Subcutaneous abdominal adipose tissue (tissue), 5 donors: ENCODE data around the gene SLC6A20.

ENCODE experiments used
- H3K27ac ChIP-seq: one replicate; pipeline ENCODE4 v1.7.0; 2013; ENCODE audit warnings: low read depth, mild to moderate bottlenecking, inconsistent platforms, low read length, moderate library complexity
- H3K27me3 ChIP-seq, 5 donors: one replicate each; pipeline ENCODE4 v1.7.0; 2013; ENCODE audit warnings: low read length in 5 of 5, inconsistent platforms in 1 of 5; ENCODE audit not compliant: control insufficient read depth in 5 of 5, insufficient read depth in 4 of 5
- H3K36me3 ChIP-seq, 5 donors: one replicate each; pipeline ENCODE4 v1.7.0; 2013; ENCODE audit warnings: low read length in 5 of 5; ENCODE audit not compliant: control insufficient read depth in 5 of 5, insufficient read depth in 5 of 5
- H3K4me1 ChIP-seq, 5 donors: one replicate each; pipeline ENCODE4 v1.7.0; 2013; ENCODE audit warnings: low read length in 5 of 5, mild to moderate bottlenecking in 3 of 5, moderate library complexity in 1 of 5; ENCODE audit not compliant: control insufficient read depth in 5 of 5, insufficient read depth in 5 of 5
- H3K4me3 ChIP-seq, 5 donors: one replicate each; pipeline ENCODE4 v1.7.0; 2013; ENCODE audit warnings: low read length in 5 of 5, low read depth in 1 of 5
- H3K9ac ChIP-seq, 5 donors: one replicate each; pipeline ENCODE4 v1.7.0; 2013; ENCODE audit warnings: low read length in 5 of 5, mild to moderate bottlenecking in 4 of 5, moderate library complexity in 3 of 5
- H3K9me3 ChIP-seq, 5 donors: one replicate each; pipeline ENCODE4 v1.7.0; 2013; ENCODE audit warnings: low read length in 5 of 5; ENCODE audit not compliant: control insufficient read depth in 5 of 5
- donor health status: healthy.
- donor health status: healthy.
- donor health status: healthy.
- donor health status: healthy.
- donor health status: healthy.

Gene SLC6A20

DNA sequence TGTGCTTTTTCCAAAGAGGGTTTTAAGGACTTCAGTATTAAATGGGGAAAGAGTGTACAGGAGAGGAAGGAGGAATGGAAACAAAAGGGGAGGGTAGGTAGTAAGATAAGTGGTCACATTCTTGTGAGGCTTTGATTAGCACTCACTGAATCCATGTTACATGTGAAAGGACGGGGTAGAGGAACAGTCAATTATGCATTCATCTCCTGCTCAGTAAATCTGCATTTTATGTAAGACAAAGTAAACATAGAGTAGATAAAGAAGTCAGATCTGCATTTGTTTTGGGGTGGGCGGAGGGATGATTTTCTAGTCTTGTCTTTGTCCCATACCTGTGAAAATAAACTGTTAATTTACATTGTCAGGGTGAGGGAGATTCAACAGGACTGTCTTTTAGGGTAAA lies 56.3 kb downstream of the SLC6A20 start:
- no peak overlapping the region for H3K9ac ChIP-seq
- no peaks in the 10 kb centered on the region for H3K9me3 ChIP-seq
- H3K4me3 ChIP-seq: no peak overlapping the region
- H3K27ac ChIP-seq: no peak overlapping the region
- H3K36me3 ChIP-seq: peaks cover 70 to 94% (median 84%) of the 10 kb centered on the region in 5 donors
- H3K4me1 ChIP-seq: peaks cover 0 to 5% (median 0%) of the 10 kb centered on the region in 5 donors
- H3K27me3 ChIP-seq: no peaks in the 10 kb centered on the region

DNA sequence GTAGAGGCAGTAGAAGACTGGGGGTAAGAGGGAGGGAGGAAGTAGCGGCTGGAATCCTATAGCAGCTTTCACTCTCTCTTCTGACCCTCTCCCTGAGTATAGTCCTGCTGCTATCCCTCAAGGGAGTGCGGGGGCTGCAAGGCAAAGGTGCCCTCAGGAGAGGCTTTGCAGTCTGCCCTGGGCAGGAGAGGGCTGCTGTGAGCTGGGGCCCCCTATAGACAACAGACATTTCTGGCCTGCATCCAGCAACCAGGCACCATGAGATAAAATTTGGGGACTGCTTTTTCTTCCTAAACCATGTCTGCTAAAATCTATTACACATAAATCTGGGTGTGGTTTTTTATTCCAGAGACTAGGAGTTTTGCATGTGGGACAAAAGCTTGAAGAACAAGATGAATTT lies 59.1 kb downstream of the SLC6A20 start:
- Histone ChIP-seq H3K4me1 (peaks cover 0 to 5% (median 0%) of the 10 kb centered on the region in 5 donors), H3K9me3 (no peaks in the 10 kb centered on the region), H3K9ac (no peak overlapping the region), H3K36me3 (peaks cover 69 to 97% (median 86%) of the 10 kb centered on the region in 5 donors), H3K4me3 (no peak overlapping the region), H3K27me3 (no peaks in the 10 kb centered on the region), H3K27ac (no peak overlapping the region)

DNA sequence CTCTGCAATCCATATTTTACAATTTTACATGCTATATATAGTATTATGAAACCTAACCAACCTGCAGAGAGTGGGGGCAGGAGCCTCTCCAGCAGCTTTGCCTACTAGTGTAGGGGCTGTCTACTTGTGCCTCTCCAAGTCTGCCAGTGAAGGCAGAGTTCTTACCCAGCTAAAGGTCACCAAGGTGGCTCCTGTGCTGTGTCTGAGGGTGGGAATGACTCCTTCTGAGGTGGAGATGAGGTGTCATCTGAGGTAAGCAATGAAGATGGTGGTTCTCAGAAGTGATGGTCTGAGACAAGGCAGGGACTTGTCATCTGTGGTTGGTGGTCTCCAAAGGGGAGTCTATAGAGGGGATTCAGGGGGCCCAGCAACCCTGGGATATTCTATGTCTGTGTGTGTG lies 59.6 kb downstream of the SLC6A20 start:
- peaks cover 0 to 2% (median 0%) of the 10 kb centered on the region in 5 donors for H3K4me1 ChIP-seq
- H3K9ac ChIP-seq: no peak overlapping the region
- H3K36me3 ChIP-seq: peaks cover 70 to 96% (median 86%) of the 10 kb centered on the region in 5 donors
- no peaks in the 10 kb centered on the region for H3K9me3 ChIP-seq
- no peak overlapping the region for H3K4me3 ChIP-seq
- no peak overlapping the region for H3K27ac ChIP-seq
- H3K27me3 ChIP-seq: no peaks in the 10 kb centered on the region

GRCh38 chr3:45730409-45731154 lies 65.8 kb downstream of the SLC6A20 start:
- no peaks in the 10 kb centered on the region for H3K27me3 ChIP-seq
- H3K9me3 ChIP-seq: no peaks in the 10 kb centered on the region
- peaks cover 41 to 53% (median 44%) of the 10 kb centered on the region in 5 donors for H3K36me3 ChIP-seq
- no peak overlapping the region for H3K9ac ChIP-seq
- H3K4me3 ChIP-seq: no peak overlapping the region
- H3K4me1 ChIP-seq: peaks cover 0 to 2% (median 0%) of the 10 kb centered on the region in 5 donors
- no peak overlapping the region for H3K27ac ChIP-seq

DNA sequence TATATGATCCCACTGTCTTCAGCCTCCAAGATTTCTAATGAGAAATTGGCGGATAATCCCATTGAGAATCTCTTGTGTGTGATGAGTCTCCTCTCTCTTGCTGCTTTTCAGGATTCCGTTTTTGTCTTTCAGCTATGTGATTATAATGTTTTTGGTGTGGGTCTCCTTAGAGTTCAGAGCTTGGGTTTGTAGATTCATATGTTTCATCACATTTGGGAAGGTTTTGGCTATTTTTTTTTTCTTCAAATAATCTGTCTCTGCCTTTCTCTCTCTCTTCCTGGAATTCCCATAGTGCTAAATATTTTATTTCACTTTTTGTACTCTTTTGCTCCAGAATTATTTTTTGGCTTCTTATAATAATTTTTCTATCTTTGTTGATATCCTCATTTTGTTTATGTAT lies 66.7 kb downstream of the SLC6A20 start:
- Histone ChIP-seq H3K27me3 (no peaks in the 10 kb centered on the region), H3K4me3 (no peak overlapping the region), H3K27ac (no peak overlapping the region), H3K36me3 (peaks cover 34 to 44% (median 36%) of the 10 kb centered on the region in 5 donors), H3K4me1 (peaks cover 0 to 3% (median 0%) of the 10 kb centered on the region in 5 donors), H3K9ac (no peak overlapping the region), H3K9me3 (no peaks in the 10 kb centered on the region)

GRCh38 chr3:45724911-45725310 lies 71.4 kb downstream of the SLC6A20 start:
- Histone ChIP-seq H3K4me3 (no peak overlapping the region), H3K27me3 (no peaks in the 10 kb centered on the region), H3K4me1 (peaks cover 0 to 3% (median 0%) of the 10 kb centered on the region in 5 donors), H3K27ac (no peak overlapping the region), H3K9ac (no peak overlapping the region), H3K36me3 (peaks cover 11 to 41% (median 24%) of the 10 kb centered on the region in 5 donors), H3K9me3 (no peaks in the 10 kb centered on the region)

DNA sequence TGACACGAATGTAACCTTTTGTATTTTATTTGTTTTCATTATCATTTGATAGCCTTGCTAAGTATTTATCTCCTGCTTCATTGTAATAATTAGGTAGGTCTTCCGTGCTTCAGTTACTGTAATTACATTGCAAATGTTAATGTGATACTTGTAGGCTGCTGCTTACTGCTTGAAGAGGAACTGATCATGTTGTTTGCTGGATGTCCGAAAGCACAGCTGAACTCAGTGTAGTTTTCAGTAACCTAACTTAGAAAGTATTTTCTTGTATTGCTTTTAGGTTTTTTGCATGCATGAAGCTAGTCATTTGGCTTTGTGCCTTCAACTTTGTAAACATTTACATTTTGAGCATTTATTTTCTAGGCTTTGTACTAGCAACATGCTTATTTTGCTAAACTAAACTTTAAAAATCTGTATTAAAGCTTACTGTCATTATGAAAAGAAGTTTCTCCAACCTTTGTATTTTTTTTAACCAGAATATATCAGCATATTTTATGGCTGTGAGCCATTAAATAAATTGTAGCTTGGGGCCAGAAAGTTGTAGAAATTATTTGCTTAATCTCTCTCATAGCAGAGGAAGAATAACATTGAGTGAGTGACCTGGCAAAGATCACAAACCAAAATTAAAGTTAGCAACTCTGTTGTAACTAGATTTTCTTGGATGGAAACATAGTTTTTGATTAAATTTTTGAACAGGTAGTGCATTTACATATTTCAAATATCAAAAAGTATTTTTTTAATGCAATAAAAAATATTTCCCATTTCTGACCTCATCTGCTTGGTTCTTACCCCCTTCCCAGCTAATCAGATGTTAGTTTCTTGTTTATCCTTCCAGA lies 76.5 kb downstream of the SLC6A20 start:
- Histone ChIP-seq H3K27me3 (no peaks in the 10 kb centered on the region), H3K4me1 (peaks cover 0 to 1% (median 0%) of the 10 kb centered on the region in 5 donors), H3K9ac (no peak overlapping the region), H3K36me3 (peaks cover 29 to 53% (median 40%) of the 10 kb centered on the region in 5 donors), H3K9me3 (no peaks in the 10 kb centered on the region), H3K27ac (no peak overlapping the region), H3K4me3 (no peak overlapping the region)

DNA sequence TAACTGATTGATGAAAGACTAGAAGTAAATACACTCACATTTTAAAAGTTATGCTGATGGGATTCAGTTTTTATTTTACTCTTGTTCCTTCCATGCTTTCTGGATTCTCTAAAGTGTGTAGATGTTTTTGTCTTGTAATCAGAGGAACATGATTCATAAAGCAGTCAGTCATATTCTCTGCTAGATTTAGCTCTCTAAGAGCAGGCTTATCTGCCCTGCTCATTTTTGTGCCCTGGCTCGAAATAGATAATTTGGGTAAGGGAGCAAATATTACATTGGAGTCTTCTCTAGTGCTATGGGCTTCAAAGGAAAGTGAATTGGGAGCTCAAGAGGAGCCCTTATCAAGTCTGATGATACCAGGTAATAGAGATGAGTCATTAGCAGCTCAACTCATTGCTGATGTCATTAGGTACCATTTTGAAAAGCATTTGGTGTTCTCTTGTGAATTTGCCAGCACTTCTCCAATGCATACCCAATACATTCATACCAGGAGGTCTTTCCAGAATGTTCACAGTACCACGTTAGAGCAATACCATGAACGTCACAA lies 79.5 kb downstream of the SLC6A20 start:
- Histone ChIP-seq H3K27ac (no peak overlapping the region), H3K4me3 (no peak overlapping the region), H3K36me3 (peaks cover 22 to 52% (median 39%) of the 10 kb centered on the region in 5 donors), H3K27me3 (no peaks in the 10 kb centered on the region), H3K9me3 (no peaks in the 10 kb centered on the region), H3K9ac (no peak overlapping the region), H3K4me1 (no peaks in the 10 kb centered on the region)

GRCh38 chr3:45715945-45716344 lies 80.4 kb downstream of the SLC6A20 start:
- Histone ChIP-seq H3K27ac (no peak overlapping the region), H3K36me3 (peaks cover 27 to 60% (median 38%) of the 10 kb centered on the region in 5 donors), H3K4me1 (no peaks in the 10 kb centered on the region), H3K9ac (no peak overlapping the region), H3K4me3 (no peak overlapping the region), H3K9me3 (no peaks in the 10 kb centered on the region), H3K27me3 (no peaks in the 10 kb centered on the region)
